IMR-90 (cell line): ENCODE data around the gene FADD. TPM values are rescaled to one million over a fixed set of nuclear protein-coding genes. Genes with fewer than 3 reads are reported as not detected.

Source experiments
- ATAC-seq: fragments of 200-7000 bp; cut with Tn5 transposase; 2 replicates; pipeline ENCODE4 v1.9.1; 2020; ENCODE audit warnings: low read depth, mild to moderate bottlenecking, moderate library complexity
- BruUV-seq: library from RNA; stranded (reverse); fragments of 400-500 nt; replicated peaks from 2 replicates; lab custom pipeline; 2021; lab: Mats Ljungman, UMichigan
- CTCF ChIA-PET: fragments of 300-600 bp; formaldehyde crosslinking; extraction: SDS; loops from one replicate; lab custom pipeline; 2021; ENCODE audit warnings: antibody characterized with exemption; lab: Yijun Ruan, JAX
- POLR2A ChIA-PET: fragments of 300-600 bp; sonication (Branson Sonifier 250); formaldehyde crosslinking; loops from one replicate; lab custom pipeline; 2022; ENCODE audit warnings: antibody characterized with exemption; ENCODE audit not compliant: unreplicated experiment; lab: Charles Lee
- DNase-seq: peaks from one replicate; pipeline ENCODE4 v3.0.0; 2013
- H2AFZ ChIP-seq: replicated peaks from 2 replicates; pipeline ENCODE3; 2013; ENCODE audit warnings: low read length, mild to moderate bottlenecking; ENCODE audit not compliant: poor library complexity
- H2AK5ac ChIP-seq: 2 replicates; pipeline ENCODE4 v1.6.1; 2013; ENCODE audit warnings: low read depth, low read length, inconsistent platforms
- H2AK9ac ChIP-seq: replicated peaks from 2 replicates; pipeline ENCODE3; 2013; ENCODE audit warnings: mild to moderate bottlenecking, low read depth, low read length, moderate library complexity; ENCODE audit not compliant: poor library complexity
- H2BK120ac ChIP-seq: 2 replicates; pipeline ENCODE4 v1.6.1; 2013; ENCODE audit warnings: low read depth, low read length, inconsistent platforms
- H2BK15ac ChIP-seq: 3 replicates; pipeline ENCODE4 v1.6.1; 2013; ENCODE audit warnings: low read depth, low read length, inconsistent platforms
- H2BK20ac ChIP-seq: 2 replicates; pipeline ENCODE4 v1.6.1; 2013; ENCODE audit warnings: low read depth, mild to moderate bottlenecking, inconsistent platforms, low read length, moderate library complexity
- H2BK5ac ChIP-seq: 2 replicates; pipeline ENCODE4 v1.6.1; 2013; ENCODE audit warnings: mild to moderate bottlenecking, low read depth, low read length, inconsistent platforms; ENCODE audit not compliant: poor library complexity, severe bottlenecking
- H3K14ac ChIP-seq: replicated peaks from 2 replicates; pipeline ENCODE4 v1.6.1; 2013; ENCODE audit warnings: low read depth, low read length, inconsistent platforms
- H3K18ac ChIP-seq: 2 replicates; pipeline ENCODE4 v1.6.1; 2013; ENCODE audit warnings: low read depth, low read length, control low read depth
- H3K23ac ChIP-seq: 2 replicates; pipeline ENCODE4 v1.6.1; 2013; ENCODE audit warnings: low read depth, low read length, inconsistent platforms
- H3K27ac ChIP-seq: 2 replicates; pipeline ENCODE4 v1.5.1; 2013; ENCODE audit warnings: mild to moderate bottlenecking, control low read depth, low read length; ENCODE audit not compliant: insufficient read depth
- H3K27me3 ChIP-seq: 2 replicates; pipeline ENCODE4 v1.6.1; 2013; ENCODE audit warnings: low read length; ENCODE audit not compliant: control insufficient read depth, insufficient read depth
- H3K36me3 ChIP-seq: 2 replicates; pipeline ENCODE4 v1.6.1; 2013; ENCODE audit warnings: low read length, mixed read lengths; ENCODE audit not compliant: control insufficient read depth, insufficient read depth
- H3K4ac ChIP-seq: 2 replicates; pipeline ENCODE4 v1.6.1; 2013; ENCODE audit warnings: low read depth, low read length, inconsistent platforms
- H3K4me1 ChIP-seq: 2 replicates; pipeline ENCODE4 v1.6.1; 2013; ENCODE audit warnings: low read length, mixed read lengths; ENCODE audit not compliant: control insufficient read depth, insufficient read depth
- H3K4me2 ChIP-seq: 2 replicates; pipeline ENCODE4 v1.6.1; 2013; ENCODE audit warnings: low read depth, mild to moderate bottlenecking, control low read depth, low read length, moderate library complexity
- H3K4me3 ChIP-seq: 2 replicates; pipeline ENCODE4 v1.5.1; 2013; ENCODE audit warnings: low read depth, mild to moderate bottlenecking, control low read depth, low read length, moderate library complexity; ENCODE audit not compliant: insufficient read depth
- H3K56ac ChIP-seq: 2 replicates; pipeline ENCODE4 v1.6.1; 2013; ENCODE audit warnings: low read length, inconsistent platforms; ENCODE audit not compliant: insufficient read depth; ENCODE audit errors: extremely low read depth
- H3K79me1 ChIP-seq, 2 experiments: 2 replicates each; pipeline ENCODE4 v1.6.1; 2013; ENCODE audit warnings: low read length in 2 of 2, inconsistent platforms in 1 of 2, low read depth in 1 of 2
- H3K9ac ChIP-seq: 2 replicates; pipeline ENCODE4 v1.6.1; 2013; ENCODE audit warnings: low read depth, low read length, control low read depth
- H3K9me1 ChIP-seq: 2 replicates; pipeline ENCODE4 v1.6.1; 2013; ENCODE audit warnings: low read length, inconsistent platforms; ENCODE audit not compliant: insufficient read depth
- H3K9me3 ChIP-seq: 2 replicates; pipeline ENCODE4 v1.6.1; 2013; ENCODE audit warnings: low read length; ENCODE audit not compliant: control insufficient read depth, insufficient read depth
- H4K20me1 ChIP-seq: 2 replicates; pipeline ENCODE4 v1.6.1; 2013; ENCODE audit warnings: low read length, inconsistent platforms; ENCODE audit not compliant: insufficient read depth
- H4K5ac ChIP-seq: 2 replicates; pipeline ENCODE4 v1.6.1; 2013; ENCODE audit warnings: mild to moderate bottlenecking, low read depth, low read length, control low read depth
- H4K8ac ChIP-seq, 2 experiments: 2 replicates each; pipeline ENCODE4 v1.6.1; 2013; ENCODE audit warnings: low read depth in 2 of 2, low read length in 2 of 2, control low read depth in 1 of 2, inconsistent platforms in 1 of 2
- H4K91ac ChIP-seq: 2 replicates; pipeline ENCODE4 v1.6.1; 2013; ENCODE audit warnings: low read depth, low read length, inconsistent platforms; ENCODE audit not compliant: insufficient read depth
- BHLHE40 ChIP-seq: fragments of 150-350 bp; IDR thresholded peaks from 2 replicates; pipeline ENCODE4 v1.6.1; 2016; ENCODE audit warnings: mild to moderate bottlenecking, low read depth, low read length
- CEBPB ChIP-seq: IDR thresholded peaks from 2 replicates; pipeline ENCODE4 v1.6.1; 2012; ENCODE audit warnings: low read depth, low read length, improper control_type of control experiment
- CHD1 ChIP-seq: IDR thresholded peaks from 2 replicates; pipeline ENCODE4 v1.6.1; 2012; ENCODE audit warnings: low read depth, low read length, improper control_type of control experiment
- ELK1 ChIP-seq: fragments of 150-350 bp; IDR thresholded peaks from 2 replicates; pipeline ENCODE4 v1.6.1; 2016; ENCODE audit warnings: low read depth, mild to moderate bottlenecking, low read length, moderate library complexity, borderline replicate concordance
- FOS ChIP-seq: fragments of 150-350 bp; IDR thresholded peaks from 2 replicates; pipeline ENCODE4 v1.6.1; 2016; ENCODE audit warnings: low read depth, low read length
- MAFK ChIP-seq: IDR thresholded peaks from 2 replicates; pipeline ENCODE4 v1.6.1; 2012; ENCODE audit warnings: low read depth, low read length, improper control_type of control experiment
- MAZ ChIP-seq: IDR thresholded peaks from 2 replicates; pipeline ENCODE4 v1.6.1; 2012; ENCODE audit warnings: low read depth, mild to moderate bottlenecking, low read length, improper control_type of control experiment, moderate library complexity, borderline replicate concordance
- MXI1 ChIP-seq: IDR thresholded peaks from 2 replicates; pipeline ENCODE4 v1.6.1; 2012; ENCODE audit warnings: low read depth, mild to moderate bottlenecking, low read length, moderate library complexity, borderline replicate concordance
- NFE2L2 ChIP-seq: fragments of 150-350 bp; IDR thresholded peaks from 2 replicates; pipeline ENCODE4 v1.6.1; 2016; ENCODE audit warnings: low read depth, mild to moderate bottlenecking, low read length
- POLR2A ChIP-seq: IDR thresholded peaks from 2 replicates; pipeline ENCODE4 v1.6.1; 2012; ENCODE audit warnings: mild to moderate bottlenecking, low read depth, low read length
- RAD21 ChIP-seq: IDR thresholded peaks from 2 replicates; pipeline ENCODE4 v1.6.1; 2012; ENCODE audit warnings: low read length, improper control_type of control experiment
- RCOR1 ChIP-seq: IDR thresholded peaks from 2 replicates; pipeline ENCODE4 v1.6.1; 2012; ENCODE audit warnings: mild to moderate bottlenecking, low read length, improper control_type of control experiment; ENCODE audit not compliant: insufficient replicate concordance
- RFX5 ChIP-seq: IDR thresholded peaks from 2 replicates; pipeline ENCODE4 v1.8.0; 2012; ENCODE audit warnings: low read depth, mild to moderate bottlenecking, low read length, moderate library complexity
- SMC3 ChIP-seq: fragments of 150-350 bp; IDR thresholded peaks from 2 replicates; pipeline ENCODE4 v1.6.1; 2016; ENCODE audit warnings: low read depth, mild to moderate bottlenecking, antibody characterized with exemption, low read length, moderate library complexity
- USF2 ChIP-seq: fragments of 150-350 bp; IDR thresholded peaks from 2 replicates; pipeline ENCODE4 v1.6.1; 2017; ENCODE audit warnings: mild to moderate bottlenecking, antibody characterized with exemption, low read length, low read depth
- WGBS, 2 experiments: methylation state at CpG; one replicate each; pipeline versions ENCODE4 v1.1.5 to v1.1.7; 2013; ENCODE audit warnings: missing lambda C conversion rate in 2 of 2; ENCODE audit not compliant: insufficient read length in 1 of 2; ENCODE audit errors: extremely low coverage in 2 of 2; 5-methylcytosine and 5-hydroxymethylcytosine counted together
- dilution Hi-C: fragments of 300-500 bp; cut with HindIII; formaldehyde crosslinking; loops from one replicate; pipeline ENCODE4 v1.14.3; 2018; ENCODE audit warnings: low sequenced_read_pairs; ENCODE audit not compliant: unreplicated experiment
- in situ Hi-C: fragments of 300-500 bp; cut with MboI; formaldehyde crosslinking; loops from 3 replicates; pipeline ENCODE4 v1.14.3; 2019; ENCODE audit warnings: low sequenced_read_pairs, inconsistent platforms, mixed read lengths
- intact Hi-C: fragments of 100-400 bp; cut with micrococcal nuclease; formaldehyde crosslinking; loops from 2 replicates; pipeline ENCODE4 v1.10.0; 2022
- polyA plus RNA-seq, 3 experiments: library from polyadenylated mRNA; depleted of rRNA; stranded (reverse); fragments of >200 nt; gene quantifications; 2 replicates each; pipeline ENCODE4 v1.2.3, GENCODE V29; 2012; ENCODE audit warnings: low replicate concordance in 1 of 3
- total RNA-seq: library from RNA; depleted of rRNA; stranded (reverse); fragments of >200 nt; gene quantifications from 2 replicates; pipeline ENCODE4 v1.2.3, GENCODE V29; 2012

Gene FADD
- total and polyA plus RNA-seq, 2 of the 4 experiments (the other 2 are of a cell fraction): 38.1 to 44.4 TPM

DNA sequence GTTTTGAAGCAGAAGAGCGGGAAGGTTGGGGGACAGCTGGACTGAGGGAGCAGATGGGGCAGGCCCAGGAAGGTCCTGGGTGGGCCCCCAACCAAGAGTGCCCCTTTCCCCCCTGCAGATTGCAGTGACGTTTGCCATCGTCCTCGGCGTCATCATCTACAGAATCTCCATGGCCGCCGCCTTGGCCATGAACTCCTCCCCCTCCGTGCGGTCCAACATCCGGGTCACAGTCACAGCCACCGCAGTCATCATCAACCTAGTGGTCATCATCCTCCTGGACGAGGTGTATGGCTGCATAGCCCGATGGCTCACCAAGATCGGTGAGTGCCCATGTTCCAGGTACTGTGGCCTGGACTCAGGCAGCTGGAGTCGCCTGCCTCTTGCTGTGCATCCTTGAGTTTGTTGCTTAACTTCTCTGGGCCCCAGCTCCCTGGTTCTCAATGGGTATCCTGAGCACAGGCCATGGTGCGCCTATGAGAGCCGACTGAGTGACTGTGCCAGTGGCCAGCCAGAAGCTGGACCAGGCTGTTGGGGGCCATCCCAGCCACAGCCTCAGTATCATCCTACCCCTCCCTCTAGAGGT, 42.0 kb upstream of the FADD start (continued):
- no peak for TF ChIP-seq CEBPB

DNA sequence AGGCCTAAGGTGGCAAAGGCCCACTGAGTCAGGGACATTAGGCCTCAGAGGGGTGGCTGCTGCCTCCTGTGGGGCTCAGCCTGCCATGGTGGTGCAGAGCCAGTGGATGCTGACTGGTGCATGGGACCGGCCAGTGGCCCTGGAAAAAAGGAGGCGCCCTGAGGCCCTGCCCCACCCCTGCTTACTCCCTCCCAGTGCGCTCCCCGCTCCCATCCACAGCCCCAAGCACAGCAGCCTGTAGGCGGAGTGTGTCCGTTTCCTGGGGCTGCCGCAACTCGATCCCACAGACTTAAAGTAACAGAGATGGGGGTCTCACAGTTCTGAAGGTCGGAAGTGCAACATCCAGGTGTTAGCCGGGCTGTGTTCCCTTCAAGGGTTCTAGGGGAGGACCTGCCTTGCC, 38.4 kb upstream of the FADD start:
- intact Hi-C loops: no loop called here
- 80% methylated on average over 2 of the region's 10 CpGs; no CpG with 5 or more reads in 1 of the 2 experiments for WGBS, 2 experiments

More for the DNA sequence above, 38.4 kb upstream of the FADD start:
- no peak overlapping the region for H4K5ac ChIP-seq
- no peak overlapping the region for H3K23ac ChIP-seq
- H3K56ac ChIP-seq: no peak overlapping the region
- H3K4me3 ChIP-seq: no peak overlapping the region
- H3K27ac ChIP-seq: no peak overlapping the region
- H4K20me1 ChIP-seq: no peaks in the 10 kb centered on the region
- no peak overlapping the region for H2BK5ac ChIP-seq
- no peak overlapping the region for H3K18ac ChIP-seq
- H3K4ac ChIP-seq: no peak overlapping the region
- H3K79me1 ChIP-seq: no peaks in the 10 kb centered on the region
- no peak overlapping the region for H3K4me2 ChIP-seq
- TF ChIP-seq BHLHE40 (no peak), FOS (no peak), MAZ (no peak), CHD1 (no peak), USF2 (no peak), NFE2L2 (no peak), SMC3 (no peak), RCOR1 (no peak), ELK1 (no peak), MAFK (no peak), RFX5 (no peak), CEBPB (no peak), RAD21 (no peak), MXI1 (no peak), POLR2A (no peak)
- ChIA-PET POLR2A (no interaction called here), CTCF (no interaction called here)
- no peak overlapping the region for H2BK15ac ChIP-seq
- no peaks in the 10 kb centered on the region for H3K27me3 ChIP-seq
- DNase-seq: no peak
- ATAC-seq: no peak
- H2BK20ac ChIP-seq: no peak overlapping the region
- dilution Hi-C loops: loop anchor here (25.0 kb wide), 1 partner anchor 252 kb away; no protein-coding TSS in a partner anchor
- no peak overlapping the region for H3K14ac ChIP-seq
- H3K9me3 ChIP-seq: no peaks in the 10 kb centered on the region
- H3K4me1 ChIP-seq: no peaks in the 10 kb centered on the region
- H3K36me3 ChIP-seq: peaks cover 22% of the 10 kb centered on the region; the same call in 1 of the 2 replicates
- no peak overlapping the region for H4K91ac ChIP-seq
- in situ Hi-C loops: no loop called here
- H2BK120ac ChIP-seq: no peak overlapping the region
- no peak overlapping the region for H2AK9ac ChIP-seq
- no peak overlapping the region for H4K8ac ChIP-seq
- no peaks in the 10 kb centered on the region for H3K9me1 ChIP-seq
- H3K9ac ChIP-seq: no peak overlapping the region
- no peak overlapping the region for H2AFZ ChIP-seq
- H2AK5ac ChIP-seq: no peak overlapping the region
- BruUV-seq: no TSS peak
